ENCODE results near the gene SPATA24.
"Not testable (repeated sequence)": the region's sequence is repeated elsewhere in the genome, so short reads cannot be mapped to it uniquely, and the experiment has no call there.

The SPATA24 gene

DNA sequence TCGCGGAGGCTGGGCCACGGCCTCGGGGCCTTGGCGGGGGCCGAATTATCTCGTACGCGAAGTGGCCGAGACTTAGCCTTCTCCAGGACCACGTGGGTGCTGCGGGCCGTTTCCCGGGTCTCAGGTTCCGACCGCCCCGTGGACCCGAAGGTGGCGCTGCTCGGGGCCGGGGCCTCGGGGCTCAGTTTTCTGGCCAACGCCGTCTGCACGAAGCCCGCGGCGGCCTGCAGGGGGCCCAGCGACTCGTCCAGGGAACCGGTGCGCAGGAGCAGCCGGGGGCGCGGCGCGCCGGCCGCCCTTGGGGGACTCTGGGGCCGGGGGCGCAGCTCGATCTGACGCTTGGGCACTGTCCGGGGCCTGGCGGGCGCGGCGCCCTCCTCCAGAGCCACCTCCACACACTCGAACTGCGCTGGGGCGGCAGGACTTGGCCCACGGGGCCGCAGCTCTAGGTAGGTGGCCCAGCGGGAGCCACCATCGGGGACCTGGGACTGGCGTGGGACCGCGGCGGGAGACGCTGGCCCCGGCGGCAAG is 9.7 kb downstream of the SPATA24 start:
- DNase-seq = peak; percentile 56 to 59

DNA sequence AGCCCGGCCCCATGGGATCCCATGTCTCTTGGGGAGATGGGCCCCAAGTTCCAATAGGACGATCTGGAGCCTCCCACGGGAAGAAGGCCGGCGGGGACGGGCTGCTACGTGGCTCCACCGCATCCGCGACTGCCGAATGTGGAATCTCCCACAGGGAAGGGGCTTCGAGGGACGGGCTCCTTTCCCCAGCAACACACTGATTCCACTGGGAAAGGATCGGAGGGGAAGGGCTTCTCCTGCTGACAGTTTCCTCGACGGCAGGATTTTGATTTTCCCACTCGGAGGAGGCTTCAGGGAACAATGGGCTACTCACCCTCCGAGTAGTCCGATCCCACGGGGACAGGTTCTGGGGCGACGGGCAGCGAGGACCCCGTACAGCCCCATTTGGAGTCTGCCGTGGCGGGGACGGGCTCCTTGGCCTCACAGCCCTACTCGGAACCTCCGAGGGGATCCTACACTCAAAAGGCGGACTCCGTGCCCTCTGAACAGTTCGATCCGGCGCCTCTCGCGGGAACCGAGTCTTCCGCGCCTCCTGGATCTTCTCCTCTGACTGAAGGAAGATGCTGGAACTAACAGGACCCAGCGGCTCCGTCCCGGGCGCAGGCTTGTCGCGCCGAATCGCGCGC is 10.3 kb downstream of the SPATA24 start:
- DNase-seq = no peak

DNA sequence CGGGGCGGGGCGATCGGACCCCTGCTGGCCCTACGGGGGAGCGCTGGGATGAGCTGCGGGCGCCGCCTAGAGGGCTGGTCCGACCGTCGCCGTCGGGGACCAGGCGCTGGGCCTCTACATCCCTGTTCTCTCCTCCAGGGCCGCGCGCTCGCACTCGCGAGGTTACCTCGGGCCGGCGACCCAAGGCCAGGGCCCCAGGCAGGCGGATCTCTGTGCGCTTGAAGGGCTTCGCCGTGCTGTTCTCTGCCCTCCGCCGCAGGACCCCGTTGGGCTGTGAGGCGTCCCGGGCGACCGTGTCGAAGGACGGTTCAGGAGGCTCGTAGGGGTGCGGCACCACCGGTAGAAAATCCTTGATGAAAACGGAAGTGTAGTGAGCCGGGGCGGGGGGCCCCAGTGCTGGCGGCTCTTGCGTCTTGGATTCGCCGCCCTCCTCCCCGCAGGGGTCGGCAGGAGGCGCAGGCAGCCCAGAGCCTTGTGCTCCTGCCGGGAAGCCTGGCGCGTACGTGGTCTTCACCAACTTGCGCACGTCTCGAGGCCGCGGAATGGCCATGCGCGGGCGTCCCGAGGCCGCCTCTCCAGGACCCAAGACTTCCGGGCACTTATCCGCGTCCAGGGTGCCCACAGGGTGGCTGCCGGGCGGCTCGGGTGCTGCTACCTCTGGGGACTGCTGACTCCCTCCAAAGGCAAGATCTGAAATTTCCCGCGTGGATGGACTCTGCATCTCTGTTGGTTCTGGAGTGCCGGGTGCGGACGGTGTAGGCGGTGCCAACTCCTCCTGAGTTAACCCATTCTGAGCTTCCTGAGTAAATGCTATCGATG is 11.0 kb downstream of the SPATA24 start:
- DNase-seq = peak; percentile 65 to 72

DNA sequence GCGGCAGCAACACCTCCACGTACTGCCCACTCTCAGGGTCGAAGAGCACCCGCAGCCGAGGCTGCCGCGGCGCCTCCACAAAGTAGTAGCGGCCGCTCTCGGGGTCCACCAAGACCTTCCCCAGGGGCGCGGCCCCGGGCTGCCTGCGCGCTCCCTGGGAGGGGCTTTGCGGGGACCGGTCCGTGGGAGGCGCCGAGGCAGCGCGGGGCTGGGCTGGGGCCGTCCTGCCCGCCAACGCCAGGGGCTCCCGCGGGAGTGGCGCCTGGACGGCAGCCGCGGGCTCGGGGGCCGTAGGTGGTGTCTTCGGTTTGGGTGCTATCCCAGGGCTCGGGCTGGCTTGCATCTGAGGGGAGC is 11.6 kb downstream of the SPATA24 start:
- no peak for DNase-seq

DNA sequence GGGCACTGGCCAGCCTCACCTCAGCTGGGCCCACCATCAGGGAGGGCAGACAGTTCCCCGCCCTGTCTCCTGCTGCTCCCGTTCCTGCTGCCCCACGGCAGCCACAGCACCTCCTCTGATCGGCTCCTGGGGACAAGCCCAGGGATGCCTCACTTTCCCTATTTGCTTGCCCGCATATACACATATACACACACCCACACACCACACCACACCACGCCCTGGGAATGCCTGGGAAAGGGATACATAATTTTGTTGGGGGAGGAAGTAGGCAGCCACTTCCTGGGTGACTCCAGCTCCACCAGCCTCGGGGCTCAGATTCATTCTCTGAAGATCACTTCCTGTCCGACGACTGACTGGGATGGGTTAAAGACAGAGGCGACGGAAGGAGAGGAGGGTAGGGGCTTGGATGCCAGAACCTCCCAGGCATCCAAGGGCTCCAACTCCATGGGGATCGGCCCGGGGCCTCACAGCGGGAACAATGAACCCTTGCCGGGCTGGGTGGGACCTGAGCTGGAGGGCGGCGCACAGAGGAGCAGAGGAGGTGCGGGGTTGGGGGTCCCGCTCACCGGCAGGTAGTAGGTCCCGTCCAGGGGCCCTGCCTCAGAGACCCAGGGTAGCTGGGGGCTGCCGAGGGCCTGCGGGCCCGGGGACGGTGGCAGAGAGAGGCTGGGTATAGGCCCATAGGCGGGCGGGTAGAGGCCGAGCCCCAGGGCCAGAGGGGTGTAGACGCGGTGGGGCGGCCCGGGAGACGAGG is 12.1 kb downstream of the SPATA24 start:
- no peak for DNase-seq

DNA sequence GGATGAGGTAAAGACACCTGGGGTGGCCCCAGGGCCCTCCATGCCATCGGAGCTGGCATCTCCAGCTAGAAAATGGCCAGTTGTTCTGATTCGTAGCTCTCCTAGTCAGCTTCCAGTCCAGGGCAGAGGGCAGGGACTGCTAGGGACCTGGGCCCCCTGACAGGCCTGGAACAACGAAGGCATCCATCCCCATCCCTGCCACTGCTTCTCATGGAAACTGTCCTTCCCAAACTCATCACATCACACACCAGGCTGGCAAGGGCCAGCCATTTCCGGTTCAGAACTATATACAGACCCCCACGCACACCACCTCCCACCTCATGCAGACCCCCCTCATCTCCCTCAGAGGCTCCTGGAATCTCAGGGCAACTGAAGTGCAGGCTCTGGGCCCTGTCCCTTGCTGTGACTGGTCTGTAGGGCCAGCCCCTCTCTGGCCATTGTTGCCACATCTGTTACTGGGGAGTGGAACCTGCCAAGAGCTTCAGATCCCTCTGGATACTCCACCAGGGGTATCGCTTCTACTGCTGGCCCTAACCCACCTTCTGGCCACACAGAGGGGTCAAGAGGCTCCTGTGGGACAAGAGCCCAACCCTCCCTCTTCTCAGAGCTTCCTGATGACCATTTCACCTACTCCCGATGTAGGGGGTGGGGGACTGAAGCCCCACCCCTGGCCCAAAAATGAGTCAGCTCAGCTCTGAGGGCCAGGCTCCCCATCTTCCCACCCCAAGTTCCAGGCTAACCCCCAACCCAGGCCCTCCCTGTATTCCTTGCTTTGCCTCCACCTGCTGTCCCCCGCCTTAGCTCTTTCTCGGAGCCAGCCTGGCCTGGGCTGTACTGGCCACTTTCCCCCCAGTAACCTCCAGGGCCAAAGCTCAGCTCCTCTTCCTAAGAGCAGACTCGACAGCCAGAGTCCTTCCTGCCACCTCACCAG is 13.0 kb downstream of the SPATA24 start:
- DNase-seq = no peak

DNA sequence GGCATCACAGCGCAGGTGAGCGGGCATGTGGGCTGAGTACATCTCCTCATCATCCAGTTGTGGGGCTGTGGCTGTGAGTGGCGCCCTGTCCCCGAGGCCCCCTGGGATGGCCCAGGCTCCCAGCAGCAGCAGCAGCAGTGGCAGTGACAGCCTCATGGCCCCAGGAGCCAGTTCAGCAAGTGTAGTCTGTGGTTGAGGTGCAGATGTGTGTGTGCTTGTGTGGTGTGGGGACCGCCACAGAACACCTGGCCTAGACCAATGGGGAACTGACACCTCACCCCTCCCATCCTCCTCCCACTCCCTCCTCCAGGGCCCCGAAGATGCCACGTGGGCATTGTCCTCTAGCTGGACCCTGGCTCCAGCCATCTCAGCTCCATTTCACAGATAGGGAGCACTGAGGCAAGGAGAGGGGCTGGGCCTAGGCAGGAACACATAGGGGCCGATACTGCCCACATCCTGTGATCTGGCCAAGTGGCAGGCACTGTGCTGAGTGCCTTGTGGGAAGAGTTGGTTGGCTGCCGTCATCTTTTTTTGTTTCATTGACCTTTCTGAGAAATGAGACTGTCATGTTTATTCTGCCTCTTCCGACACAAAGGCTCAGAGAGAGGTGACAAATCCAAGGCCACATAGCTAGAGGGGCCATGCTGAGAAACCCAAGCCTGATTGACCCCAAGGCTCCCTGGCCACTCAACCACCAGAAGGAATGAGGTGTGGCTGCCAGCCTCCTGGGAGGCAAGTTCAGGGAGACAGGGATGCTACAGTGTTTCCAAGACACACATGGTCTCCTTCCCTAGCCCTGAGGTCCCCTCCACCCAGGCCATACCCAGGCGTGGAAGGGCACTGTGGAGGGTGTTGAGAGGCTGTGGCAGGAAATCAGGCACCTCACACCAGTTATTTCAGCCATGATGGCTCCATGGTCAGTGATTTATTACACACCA is 13.9 kb downstream of the SPATA24 start, which contains the start of gene MZB1:
MZB1 (minus strand) TSS at position 213 of the 938 bp plus-strand sequence; CDS start at position 156, 57 bp downstream.
- peak; percentile 43 to 53 for DNase-seq

DNA sequence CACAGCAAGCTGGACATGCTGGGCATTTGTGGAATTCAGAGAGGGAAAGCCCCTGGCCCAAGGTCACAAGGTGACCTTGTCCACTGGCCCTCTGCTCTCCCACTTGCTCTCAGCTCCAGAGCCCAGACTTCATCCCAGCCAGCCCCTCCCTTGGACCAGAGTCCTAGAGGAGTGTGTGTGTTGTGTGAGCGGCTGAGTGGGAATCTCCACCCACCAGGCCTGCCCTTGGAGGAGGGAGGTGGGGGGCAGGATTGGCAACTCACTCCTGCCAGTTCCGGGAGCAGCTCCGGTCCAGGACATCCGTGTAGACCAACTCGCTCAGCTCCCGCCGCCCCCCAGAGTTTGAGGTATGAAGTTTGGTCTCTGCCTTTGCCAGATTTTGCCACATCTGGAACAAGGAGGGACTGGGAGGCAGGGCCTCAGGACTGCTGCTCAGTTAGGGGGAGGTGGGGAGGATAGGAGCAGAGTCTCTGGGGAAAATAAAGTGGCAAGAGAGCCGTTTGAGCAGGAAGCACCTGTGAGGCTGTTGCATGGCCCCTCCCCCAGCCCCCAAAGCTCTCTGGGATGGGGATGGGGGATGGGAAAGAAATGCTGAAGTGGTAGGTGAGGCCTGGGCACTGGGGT is 15.6 kb downstream of the SPATA24 start:
- DNase-seq = no peak

DNA sequence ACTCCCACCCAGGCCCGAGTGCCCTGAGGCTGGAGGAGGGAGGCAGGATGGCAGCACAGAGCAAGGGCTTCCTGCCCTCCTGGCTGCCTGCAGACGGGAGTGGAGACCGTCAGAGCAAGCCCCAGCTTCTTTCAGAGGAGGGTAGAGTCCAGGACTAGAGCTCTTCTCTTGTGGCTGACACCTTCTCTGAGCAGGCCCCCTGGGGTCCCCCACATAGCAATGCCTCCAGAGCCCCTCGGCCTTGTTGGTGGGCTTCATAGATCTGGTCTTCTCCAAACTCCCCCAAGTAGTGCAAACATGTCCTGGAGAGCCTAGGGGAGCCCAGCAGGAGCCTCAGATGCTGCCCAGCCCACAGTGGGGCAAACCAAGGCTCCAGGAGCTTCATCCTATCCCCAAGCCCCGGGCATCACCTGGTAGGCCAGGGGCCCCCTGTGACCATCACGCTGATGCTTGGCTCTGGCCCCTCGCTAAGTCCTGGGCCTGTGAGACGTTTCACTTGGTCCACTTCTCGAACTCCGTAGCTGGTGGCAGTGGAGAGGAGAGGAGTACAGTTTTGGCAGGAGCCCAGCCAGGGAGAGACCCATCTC is 16.2 kb downstream of the SPATA24 start:
- no peak for DNase-seq

DNA sequence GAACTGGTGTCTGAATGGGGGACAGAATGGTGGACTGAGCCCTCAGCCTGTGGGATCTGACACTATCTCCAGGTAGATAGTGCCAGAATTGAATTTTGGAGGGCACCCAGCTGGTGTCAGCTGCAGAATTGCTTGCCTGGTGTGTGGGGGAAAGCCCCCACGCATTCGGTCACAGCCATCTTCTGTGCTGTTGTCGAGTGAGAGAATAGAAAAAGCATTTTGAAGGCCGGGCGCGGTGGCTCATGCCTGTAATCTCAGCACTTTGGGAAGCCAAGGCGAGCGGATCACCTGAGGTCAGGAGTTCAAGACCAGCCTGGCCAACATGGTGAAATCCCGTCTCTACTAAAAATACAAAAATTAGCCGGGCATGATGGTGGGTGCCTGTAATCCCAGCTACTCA is 16.9 kb downstream of the SPATA24 start:
- DNase-seq = not testable (repeated sequence)

DNA sequence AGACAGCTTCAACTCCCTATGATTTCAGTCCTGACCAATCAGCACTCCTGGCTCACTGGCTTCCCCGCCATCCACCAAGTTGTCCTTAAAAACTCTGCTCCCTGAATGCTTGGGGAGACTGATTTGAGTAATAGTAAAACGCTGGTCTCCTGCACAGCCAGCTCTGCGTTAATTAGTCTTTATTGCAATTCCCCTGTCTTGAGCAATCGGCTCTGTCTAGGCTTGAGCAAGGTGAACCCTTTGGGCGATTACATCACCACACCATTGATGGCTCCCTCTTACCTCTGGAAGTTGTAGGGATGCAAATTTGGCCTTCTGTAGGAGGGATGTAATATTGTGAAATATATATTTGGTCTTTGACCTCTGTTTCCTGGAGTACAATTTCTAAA is 17.8 kb downstream of the SPATA24 start:
- DNase-seq = no peak

DNA sequence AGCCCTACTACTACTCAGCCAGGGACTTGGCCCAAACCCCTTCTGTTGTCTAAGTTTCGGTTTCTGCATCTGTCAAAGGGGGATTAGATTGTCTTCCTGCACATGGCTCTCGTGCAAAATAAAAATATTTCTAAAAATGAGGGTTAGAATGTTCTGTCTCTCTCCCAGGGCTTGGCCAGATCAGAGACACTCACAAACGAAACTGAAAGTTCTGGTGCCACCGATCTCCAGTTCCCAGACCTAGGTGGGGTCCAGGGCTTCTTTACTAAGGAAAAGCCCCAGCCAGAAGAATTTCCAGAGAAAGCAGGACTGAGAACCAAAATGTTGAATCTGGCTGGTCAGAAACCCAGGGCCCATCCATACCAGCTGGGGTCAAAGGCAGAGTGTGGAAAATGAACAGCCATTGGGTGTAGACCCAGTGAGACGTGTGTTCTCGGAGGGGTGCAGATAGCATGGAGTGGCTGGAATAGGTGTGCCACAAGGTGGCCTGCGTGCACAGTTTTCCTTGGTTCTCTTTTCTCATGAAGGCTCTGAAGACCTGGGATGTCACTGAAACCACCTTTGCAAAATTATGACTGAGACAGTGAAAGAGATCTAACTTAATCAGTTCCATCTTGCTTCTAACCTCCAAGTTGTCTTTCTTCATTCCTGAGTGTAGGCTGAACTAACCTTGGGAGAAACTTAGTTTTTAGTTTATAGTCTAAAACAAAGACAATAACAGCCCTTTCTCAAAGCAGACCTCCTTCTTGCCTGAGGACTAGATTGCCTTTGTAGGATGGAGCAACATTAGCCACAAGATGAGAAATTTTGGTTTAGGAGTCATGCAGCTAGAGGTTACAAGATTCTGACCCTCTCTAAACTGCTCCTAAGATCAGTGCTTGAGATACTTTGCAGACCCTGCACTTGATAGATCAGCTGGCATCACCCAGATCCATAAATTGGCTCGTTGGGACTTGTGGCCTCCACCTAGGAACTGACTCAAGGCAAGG is 18.5 kb downstream of the SPATA24 start:
- no peak for DNase-seq

DNA sequence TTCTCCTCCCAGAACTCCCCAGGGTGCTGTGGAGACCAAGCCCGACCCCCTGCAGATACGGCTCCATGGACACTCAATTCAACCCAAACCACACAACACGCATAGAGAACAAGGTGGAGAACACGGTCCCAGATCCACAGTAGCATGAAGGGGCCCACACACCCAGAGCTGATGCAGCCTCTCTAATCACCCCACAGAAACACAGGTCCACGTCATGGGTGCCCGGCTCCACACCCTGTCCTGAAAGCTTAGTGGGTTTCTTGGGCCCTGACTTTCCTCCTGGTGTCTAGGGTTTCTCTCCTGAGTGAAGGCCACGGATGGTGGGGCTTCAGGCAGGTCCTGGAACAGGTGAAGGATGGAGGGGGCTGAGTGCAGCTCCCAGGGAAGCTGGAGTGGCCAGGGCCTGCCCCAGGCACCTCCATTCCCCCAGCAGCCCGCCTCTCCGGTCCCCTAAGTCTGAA is 19.3 kb downstream of the SPATA24 start:
- DNase-seq = no peak

DNA sequence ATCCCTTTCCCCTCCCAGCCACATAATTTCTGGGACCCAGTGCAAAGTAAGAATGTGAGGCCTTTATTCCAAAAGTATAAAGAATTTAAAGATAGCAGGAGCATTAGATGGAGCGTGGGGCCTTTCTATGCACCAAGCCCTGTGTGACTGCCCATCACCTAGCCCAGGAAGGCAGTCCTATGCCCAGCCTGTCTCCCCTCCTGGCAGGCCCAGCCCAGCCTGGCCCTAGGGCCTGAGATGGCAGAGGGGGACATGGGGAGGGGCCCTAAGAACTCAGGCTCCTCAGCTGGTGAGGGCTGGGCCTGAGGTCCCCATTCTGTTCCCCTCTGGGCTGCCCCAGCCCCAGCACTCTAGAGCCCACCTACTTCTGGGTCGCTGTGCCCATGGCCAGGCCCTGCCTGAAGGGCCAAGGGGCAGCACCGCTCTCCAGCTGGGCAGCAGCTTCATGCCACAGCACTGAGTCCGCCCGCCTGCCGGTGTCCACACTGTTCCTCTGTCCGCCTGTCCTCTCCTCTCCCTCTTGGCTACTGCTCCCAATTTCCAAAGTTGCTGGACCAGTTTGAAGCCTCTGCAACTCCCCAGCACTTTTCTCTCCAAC is 19.8 kb downstream of the SPATA24 start:
- no peak for DNase-seq

DNA sequence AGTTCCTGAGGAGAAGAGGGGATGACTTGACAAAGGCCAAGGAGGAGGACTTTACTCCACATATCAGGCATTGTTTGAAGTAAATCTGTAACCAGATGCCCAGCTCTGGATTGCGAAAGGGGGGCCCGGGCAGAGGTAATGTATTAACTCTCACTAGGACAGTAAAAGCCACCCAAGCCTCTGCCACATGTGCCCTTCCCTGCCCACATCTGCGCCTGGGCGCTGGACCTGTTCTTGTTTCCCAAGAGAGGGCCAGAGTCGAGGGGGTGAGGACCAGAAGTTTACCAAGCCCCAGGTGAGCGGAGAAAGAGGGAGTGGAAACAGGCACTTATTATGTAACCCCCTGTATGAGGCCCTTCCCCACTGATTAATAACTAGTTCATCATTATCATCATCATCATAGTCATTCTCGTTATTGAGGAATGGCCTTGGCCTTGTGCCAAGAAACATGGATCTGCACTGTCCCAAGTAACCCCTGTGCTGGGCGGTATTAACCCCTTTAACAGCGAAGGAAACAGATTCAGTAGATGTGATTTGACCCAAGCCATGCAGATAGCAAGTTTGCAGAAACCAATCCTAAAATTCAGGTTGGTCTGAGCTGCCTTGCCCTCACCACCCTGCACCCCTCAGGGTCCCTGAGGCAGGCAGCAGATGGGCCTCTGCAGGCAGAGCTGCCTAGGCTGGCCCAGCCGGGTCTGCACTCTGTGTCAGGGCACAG is 20.5 kb downstream of the SPATA24 start, which contains the start of gene SLC23A1:
SLC23A1 (minus strand) TSS at position 23 of the 718 bp plus-strand sequence. CDS start 44 bp downstream, outside the sequence.
- DNase-seq = no peak

DNA sequence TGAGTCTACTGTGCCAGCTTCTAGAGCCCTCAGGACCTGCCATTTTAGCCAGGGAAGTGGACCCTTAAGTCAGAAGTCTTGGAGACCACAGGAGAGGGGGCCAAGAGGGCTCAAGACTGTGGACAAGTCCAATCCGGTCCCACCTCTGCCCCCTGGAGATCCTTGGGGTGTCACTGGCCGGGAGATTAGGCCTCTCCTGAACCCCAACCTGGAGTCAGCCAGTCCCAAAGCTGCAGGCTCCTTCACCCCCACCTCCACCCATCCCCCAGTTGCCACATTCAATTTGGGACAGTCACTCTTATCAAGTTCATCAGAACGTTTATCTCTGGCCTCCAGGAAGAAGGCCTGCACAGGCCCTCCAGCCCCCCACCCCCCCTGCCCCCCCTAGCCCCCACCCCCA is 21.1 kb downstream of the SPATA24 start:
- no peak for DNase-seq

All from activated CD4-positive, alpha-beta T cell treated with anti-CD3 and anti-CD28 coated beads for 4 hours (primary cell).